OCI-LY1 (cell line): ENCODE measurements around the gene HEBP1.

ENCODE experiments used
- H2AFZ ChIP-seq: fragments of 200-600 bp; sonication (generic), shearing (Covaris generic); 2 replicates; pipeline ENCODE4 v1.6.0; 2014; ENCODE audit warnings: antibody characterized with exemption, mild to moderate bottlenecking, low read length
- H3F3A ChIP-seq: fragments of 200-600 bp; sonication (generic), shearing (Covaris generic); 2 replicates; pipeline ENCODE4 v1.6.0; 2014; ENCODE audit warnings: mild to moderate bottlenecking, antibody characterized with exemption, low read length, moderate library complexity; ENCODE audit not compliant: insufficient read depth
- H3K27ac ChIP-seq: fragments of 200-600 bp; sonication (generic); 2 replicates; pipeline ENCODE4 v1.5.1; 2014; ENCODE audit warnings: low read length, mixed run types, mild to moderate bottlenecking, low read depth; ENCODE audit not compliant: poor library complexity, severe bottlenecking
- H3K27me3 ChIP-seq: fragments of 200-600 bp; sonication (generic); 2 replicates; pipeline ENCODE4 v1.6.0; 2014; ENCODE audit warnings: antibody characterized with exemption, mild to moderate bottlenecking, low read length, moderate library complexity; ENCODE audit not compliant: insufficient read depth
- H3K36me3 ChIP-seq: fragments of 200-600 bp; sonication (generic); 2 replicates; pipeline ENCODE4 v1.6.1; 2014; ENCODE audit warnings: mild to moderate bottlenecking, antibody characterized with exemption, low read length, moderate library complexity, mixed read lengths; ENCODE audit not compliant: insufficient read depth
- H3K4me1 ChIP-seq: fragments of 200-600 bp; sonication (generic); 2 replicates; pipeline ENCODE4 v1.5.1; 2014; ENCODE audit warnings: mild to moderate bottlenecking, low read length, moderate library complexity; ENCODE audit not compliant: insufficient read depth, severe bottlenecking
- H3K4me2 ChIP-seq: fragments of 200-600 bp; sonication (generic), shearing (Covaris generic); 2 replicates; pipeline ENCODE4 v1.6.1; 2014; ENCODE audit warnings: low read length
- H3K4me3 ChIP-seq: fragments of 200-600 bp; sonication (generic); 2 replicates; pipeline ENCODE4 v1.5.1; 2014; ENCODE audit warnings: low read length, low read depth, mild to moderate bottlenecking, mixed read lengths; ENCODE audit not compliant: poor library complexity, severe bottlenecking
- H3K79me2 ChIP-seq: fragments of 200-600 bp; shearing (Covaris generic); 2 replicates; pipeline ENCODE4 v1.6.1; 2016; ENCODE audit warnings: mixed run types, low read length, mixed read lengths; ENCODE audit not compliant: insufficient read depth
- H3K9ac ChIP-seq: fragments of 200-600 bp; sonication (generic), shearing (Covaris generic); 2 replicates; pipeline ENCODE4 v1.6.1; 2014; ENCODE audit warnings: mild to moderate bottlenecking, low read length, mixed read lengths
- H3K9me2 ChIP-seq: fragments of 200-600 bp; sonication (generic), shearing (Covaris generic); 2 replicates; pipeline ENCODE4 v1.6.1; 2014; ENCODE audit warnings: low read depth, mild to moderate bottlenecking, low read length, mixed read lengths
- H3K9me3 ChIP-seq: fragments of 200-600 bp; shearing (Covaris generic); 2 replicates; pipeline ENCODE4 v1.6.1; 2014; ENCODE audit warnings: low read length, mixed read lengths
- H4K20me1 ChIP-seq: fragments of 200-600 bp; sonication (generic), shearing (Covaris generic); 2 replicates; pipeline ENCODE4 v1.6.0; 2016; ENCODE audit warnings: mild to moderate bottlenecking, low read length; ENCODE audit not compliant: insufficient read depth
- EZH2 ChIP-seq: fragments of 200-600 bp; sonication (generic), shearing (Covaris generic); IDR thresholded peaks from 2 replicates; pipeline ENCODE4 v1.8.0; 2017; ENCODE audit warnings: borderline replicate concordance, mixed run types, mild to moderate bottlenecking, antibody characterized with exemption, low read length, moderate library complexity, mixed read lengths
- TF ChIP-seq, protein P1 (sequence below): fragments of 200-600 bp; sonication (generic), shearing (Covaris generic); IDR thresholded peaks from 2 replicates; pipeline ENCODE4 v1.5.1; 2017; ENCODE audit warnings: mild to moderate bottlenecking, antibody characterized with exemption, low read length, moderate library complexity, mixed read lengths

Gene HEBP1

DNA sequence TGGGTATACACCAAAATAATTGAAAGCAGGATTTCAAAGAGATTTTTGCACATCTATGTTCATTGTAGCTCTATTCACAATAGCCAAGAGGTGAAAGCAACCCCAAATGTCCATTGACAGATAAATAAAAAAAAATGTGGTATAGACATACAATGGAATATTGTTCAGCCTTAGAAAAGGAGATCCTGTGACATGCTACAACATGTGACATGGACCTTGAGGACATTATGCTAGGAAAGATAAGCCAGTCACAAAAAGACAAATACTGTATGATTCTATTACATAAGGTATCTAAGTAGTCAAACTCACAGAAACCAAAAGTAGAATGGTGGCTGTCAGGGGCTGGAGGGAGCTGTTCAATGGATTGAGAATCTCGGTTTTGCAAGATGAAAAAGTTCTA, 60.2 kb downstream of the HEBP1 start:
- H4K20me1 ChIP-seq = no peaks in the 10 kb centered on the region
- 0 out of 2 replicates have a peak, but pooled peaks cover 3% of the 10 kb centered on the region for H3K27me3 ChIP-seq
- H3K4me3 ChIP-seq = no peak overlapping the region
- no peak overlapping the region for H3K4me2 ChIP-seq
- no peak overlapping the region for H2AFZ ChIP-seq
- no peaks in the 10 kb centered on the region for H3K79me2 ChIP-seq
- no peaks in the 10 kb centered on the region for H3K36me3 ChIP-seq
- no peaks in the 10 kb centered on the region for H3K9me2 ChIP-seq
- no peak overlapping the region for H3K27ac ChIP-seq
- H3K9ac ChIP-seq = no peak overlapping the region
- TF ChIP-seq, protein P1, sequence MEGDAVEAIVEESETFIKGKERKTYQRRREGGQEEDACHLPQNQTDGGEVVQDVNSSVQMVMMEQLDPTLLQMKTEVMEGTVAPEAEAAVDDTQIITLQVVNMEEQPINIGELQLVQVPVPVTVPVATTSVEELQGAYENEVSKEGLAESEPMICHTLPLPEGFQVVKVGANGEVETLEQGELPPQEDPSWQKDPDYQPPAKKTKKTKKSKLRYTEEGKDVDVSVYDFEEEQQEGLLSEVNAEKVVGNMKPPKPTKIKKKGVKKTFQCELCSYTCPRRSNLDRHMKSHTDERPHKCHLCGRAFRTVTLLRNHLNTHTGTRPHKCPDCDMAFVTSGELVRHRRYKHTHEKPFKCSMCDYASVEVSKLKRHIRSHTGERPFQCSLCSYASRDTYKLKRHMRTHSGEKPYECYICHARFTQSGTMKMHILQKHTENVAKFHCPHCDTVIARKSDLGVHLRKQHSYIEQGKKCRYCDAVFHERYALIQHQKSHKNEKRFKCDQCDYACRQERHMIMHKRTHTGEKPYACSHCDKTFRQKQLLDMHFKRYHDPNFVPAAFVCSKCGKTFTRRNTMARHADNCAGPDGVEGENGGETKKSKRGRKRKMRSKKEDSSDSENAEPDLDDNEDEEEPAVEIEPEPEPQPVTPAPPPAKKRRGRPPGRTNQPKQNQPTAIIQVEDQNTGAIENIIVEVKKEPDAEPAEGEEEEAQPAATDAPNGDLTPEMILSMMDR = no peak
- TF ChIP-seq EZH2 = no peak
- no peaks in the 10 kb centered on the region for H3F3A ChIP-seq
- no peaks in the 10 kb centered on the region for H3K9me3 ChIP-seq
- no peaks in the 10 kb centered on the region for H3K4me1 ChIP-seq

DNA sequence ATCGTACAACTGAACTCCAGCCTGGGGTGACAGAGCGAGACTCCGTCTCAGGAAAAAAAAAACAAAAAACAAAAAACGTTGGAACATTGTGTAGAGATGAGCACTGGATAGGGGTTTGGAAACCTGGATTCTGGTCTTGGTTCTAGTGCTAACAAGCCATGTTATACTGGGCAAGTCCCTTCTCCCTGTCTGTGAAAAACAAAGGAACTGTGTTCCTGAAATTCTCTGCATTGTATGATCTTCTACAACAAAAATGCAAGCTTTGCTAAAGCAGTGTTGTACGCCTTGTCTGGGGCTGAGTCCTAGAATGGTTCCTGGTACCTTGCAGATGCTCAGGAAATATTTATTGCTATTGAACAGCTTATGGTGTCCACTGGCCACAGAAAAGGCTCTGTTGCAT, 61.5 kb downstream of the HEBP1 start:
- H3K4me1 ChIP-seq = no peaks in the 10 kb centered on the region
- H3K27me3 ChIP-seq = 0 out of 2 replicates have a peak, but pooled peaks cover 3% of the 10 kb centered on the region
- H2AFZ ChIP-seq = no peak overlapping the region
- H3K79me2 ChIP-seq = no peaks in the 10 kb centered on the region
- H3K9me3 ChIP-seq = no peaks in the 10 kb centered on the region
- TF ChIP-seq, protein P1 = no peak
- TF ChIP-seq EZH2 = no peak
- H3F3A ChIP-seq = no peaks in the 10 kb centered on the region
- H3K27ac ChIP-seq = no peak overlapping the region
- H3K9me2 ChIP-seq = no peaks in the 10 kb centered on the region
- H3K36me3 ChIP-seq = no peaks in the 10 kb centered on the region
- no peak overlapping the region for H3K9ac ChIP-seq
- H3K4me3 ChIP-seq = no peak overlapping the region
- H3K4me2 ChIP-seq = no peak overlapping the region
- H4K20me1 ChIP-seq = no peaks in the 10 kb centered on the region

DNA sequence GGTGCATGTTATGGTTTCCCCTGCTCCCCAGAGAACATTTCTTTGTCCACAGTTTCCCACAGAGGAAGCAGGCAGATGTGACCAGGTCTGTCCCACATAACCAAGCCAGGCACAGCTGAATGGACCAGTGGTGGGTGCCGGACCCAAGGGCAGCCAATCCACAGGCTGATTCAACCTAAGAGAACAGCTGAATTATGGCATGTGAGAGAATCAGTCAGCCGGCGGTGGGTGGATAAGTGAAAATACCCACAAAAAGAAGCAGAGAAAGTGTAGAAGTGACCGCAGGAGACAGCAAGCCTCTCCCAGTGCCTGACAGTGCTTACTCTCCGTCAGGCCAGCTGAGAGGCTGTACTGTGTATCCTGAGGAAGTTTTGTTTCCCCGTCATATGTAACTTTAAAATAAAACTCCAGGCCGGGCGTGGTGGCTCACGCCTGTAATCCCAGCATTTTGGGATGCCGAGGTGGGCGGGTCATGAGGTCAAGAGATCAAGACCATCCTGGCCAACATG, 63.0 kb downstream of the HEBP1 start:
- no peaks in the 10 kb centered on the region for H3K9me3 ChIP-seq
- no peaks in the 10 kb centered on the region for H3K4me1 ChIP-seq
- no peaks in the 10 kb centered on the region for H3F3A ChIP-seq
- H3K36me3 ChIP-seq = no peaks in the 10 kb centered on the region
- no peak overlapping the region for H2AFZ ChIP-seq
- no peak overlapping the region for H3K4me2 ChIP-seq
- no peak overlapping the region for H3K9ac ChIP-seq
- no peaks in the 10 kb centered on the region for H3K79me2 ChIP-seq
- H4K20me1 ChIP-seq = no peaks in the 10 kb centered on the region
- H3K27ac ChIP-seq = no peak overlapping the region
- H3K27me3 ChIP-seq = 0 out of 2 replicates have a peak, but pooled peaks cover 3% of the 10 kb centered on the region
- no peak for TF ChIP-seq EZH2
- TF ChIP-seq, protein P1 = no peak
- H3K4me3 ChIP-seq = no peak overlapping the region
- no peaks in the 10 kb centered on the region for H3K9me2 ChIP-seq
